GM23338 (cell line): ENCODE results near the gene CHD9.

Experiments used
- CREB1 ChIP-seq: fragments of 250-450 bp; sonication (Bioruptor Pico); IDR thresholded peaks from 2 replicates; pipeline ENCODE4 v1.5.0; 2020; ENCODE audit warnings: low read depth, mild to moderate bottlenecking, moderate library complexity
- CTCF ChIP-seq, 2 experiments: fragments of 200-600 bp in 1 of 2; sonication (generic) in 1 of 2; conservative IDR thresholded peaks; 2 replicates each; pipeline versions ENCODE4 v1.5.1 to v1.6.1; 2016 to 2017; ENCODE audit warnings: antibody characterized with exemption in 2 of 2, low read depth in 2 of 2, mild to moderate bottlenecking in 2 of 2, moderate library complexity in 1 of 2
- EZH2 ChIP-seq: fragments of 200-600 bp; sonication (generic); IDR thresholded peaks from one replicate; pipeline ENCODE4 v1.8.0; 2017; ENCODE audit warnings: antibody characterized with exemption, mild to moderate bottlenecking, low read depth; ENCODE audit not compliant: unreplicated experiment
- EZH2phosphoT487 ChIP-seq: fragments of 200-600 bp; sonication (generic); IDR thresholded peaks from one replicate; pipeline ENCODE4 v1.8.1; 2018; ENCODE audit warnings: antibody characterized with exemption; ENCODE audit not compliant: unreplicated experiment
- JUNB ChIP-seq: IDR thresholded peaks from one replicate; pipeline ENCODE4 v1.6.1; 2016; ENCODE audit warnings: antibody characterized with exemption; ENCODE audit not compliant: unreplicated experiment
- NANOG ChIP-seq: IDR thresholded peaks from 2 replicates; pipeline ENCODE4 v1.6.1; 2016; ENCODE audit warnings: antibody characterized with exemption, borderline replicate concordance
- POLR2AphosphoS5 ChIP-seq: IDR thresholded peaks from 2 replicates; pipeline ENCODE4 v1.6.1; 2016; ENCODE audit warnings: antibody characterized with exemption, low read depth
- REST ChIP-seq: IDR thresholded peaks from one replicate; pipeline ENCODE4 v1.6.1; 2018; ENCODE audit warnings: antibody characterized with exemption; ENCODE audit not compliant: unreplicated experiment
- STAT1 ChIP-seq: IDR thresholded peaks from one replicate; pipeline ENCODE4 v1.6.1; 2016; ENCODE audit warnings: antibody characterized with exemption; ENCODE audit not compliant: unreplicated experiment
- ZNF114 ChIP-seq: fragments of 250-450 bp; sonication (Bioruptor Pico); IDR thresholded peaks from 2 replicates; pipeline ENCODE4 v1.5.0; 2020; ENCODE audit warnings: mild to moderate bottlenecking, moderate library complexity
- ZNF331 ChIP-seq: fragments of 250-450 bp; sonication (Bioruptor Pico); IDR thresholded peaks from 2 replicates; pipeline ENCODE4 v1.5.0; 2020; ENCODE audit warnings: low read depth, mild to moderate bottlenecking, moderate library complexity

- no peak for TF ChIP-seq CTCF (conservative IDR thresholded peaks at IDR 0.05; ENCODE audit: low read depth in 2 of 2)
- no peak for TF ChIP-seq POLR2AphosphoS5
- no peak for TF ChIP-seq REST
- no peak for TF ChIP-seq EZH2phosphoT487
- TF ChIP-seq EZH2: no peak
- no peak for TF ChIP-seq CREB1
- no peak for TF ChIP-seq JUNB
- no peak for TF ChIP-seq NANOG
- TF ChIP-seq ZNF331 (CRISPR knock-in tag): no peak
- TF ChIP-seq STAT1: no peak
- no peak for TF ChIP-seq ZNF114 (CRISPR knock-in tag)
Observed at GRCh38 chr16:53305743-53306142, 251.0 kb downstream of the CHD9 start.
